ENCODE data around the gene HRG. TPM values are rescaled to one million over a fixed set of nuclear protein-coding genes. Genes with fewer than 3 reads are reported as not detected.
"Not testable (repeated sequence)": the region's sequence is repeated elsewhere in the genome, so short reads cannot be mapped to it uniquely, and the experiment has no call there.

Gene HRG
- total RNA-seq, 1 donor from 2014 or later = not detected

DNA sequence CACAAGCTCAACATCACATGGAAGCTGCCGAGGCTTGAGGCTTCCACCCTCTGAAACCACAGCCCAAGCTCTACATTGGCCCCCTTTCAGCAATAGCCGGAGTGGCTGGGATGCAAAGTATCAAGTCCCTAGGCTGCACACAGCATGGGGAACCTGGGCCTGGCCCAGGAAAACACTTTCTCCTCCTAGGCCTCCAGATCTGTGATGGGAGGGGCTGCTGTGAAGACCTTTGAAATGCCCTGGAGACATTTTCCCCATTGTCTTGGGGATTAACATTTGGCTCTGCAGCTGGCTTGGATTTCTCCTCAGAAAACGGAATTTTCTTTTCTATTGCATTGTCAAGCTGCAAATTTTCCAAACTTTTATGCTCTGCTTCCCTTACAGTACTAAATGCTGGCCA, 18.2 kb downstream of the HRG start:
- DNase-seq = no peak

DNA sequence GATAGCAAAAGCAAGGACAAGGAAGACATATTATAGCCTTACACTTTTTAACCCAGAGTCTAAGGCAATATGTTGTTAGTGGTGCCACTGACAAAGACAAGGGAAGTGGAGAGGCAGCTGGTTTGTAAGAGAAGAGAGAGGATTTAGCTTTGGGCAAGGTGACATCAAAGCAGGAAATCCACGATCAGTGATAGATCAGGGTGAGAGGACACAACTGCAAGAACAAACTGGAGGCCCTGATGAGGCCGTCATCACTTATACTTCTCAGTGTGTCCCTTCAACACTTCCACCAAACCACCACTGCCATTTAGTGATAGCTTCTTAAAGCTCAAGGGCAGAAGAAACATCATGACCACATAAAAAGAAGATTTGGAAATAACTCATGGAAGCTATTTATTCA, 20.7 kb downstream of the HRG start:
- DNase-seq = not testable (repeated sequence)

- no peak for DNase-seq
These were observed 21.4 kb downstream of the HRG start for GRCh38 chr3:186687120-186687651.

DNA sequence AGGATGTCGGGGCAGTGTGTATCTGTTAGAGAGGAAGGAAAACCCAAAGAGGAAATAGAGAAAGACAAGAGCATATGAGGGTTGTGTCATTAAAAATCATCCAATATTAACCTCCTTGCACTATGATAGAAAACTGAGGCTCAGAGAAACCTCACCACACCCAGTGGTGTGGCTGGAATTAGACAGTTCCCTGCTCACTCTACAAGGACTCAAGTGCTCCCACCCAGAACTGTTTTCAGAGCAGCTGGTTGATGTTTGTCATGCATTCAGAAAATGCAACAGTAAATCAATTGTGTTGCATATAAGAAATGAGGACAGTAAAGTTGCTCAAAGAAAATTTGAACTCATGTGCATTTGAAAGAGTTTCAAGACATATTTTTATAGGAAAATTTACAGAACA, 24.5 kb downstream of the HRG start:
- not testable (repeated sequence) for DNase-seq

DNA sequence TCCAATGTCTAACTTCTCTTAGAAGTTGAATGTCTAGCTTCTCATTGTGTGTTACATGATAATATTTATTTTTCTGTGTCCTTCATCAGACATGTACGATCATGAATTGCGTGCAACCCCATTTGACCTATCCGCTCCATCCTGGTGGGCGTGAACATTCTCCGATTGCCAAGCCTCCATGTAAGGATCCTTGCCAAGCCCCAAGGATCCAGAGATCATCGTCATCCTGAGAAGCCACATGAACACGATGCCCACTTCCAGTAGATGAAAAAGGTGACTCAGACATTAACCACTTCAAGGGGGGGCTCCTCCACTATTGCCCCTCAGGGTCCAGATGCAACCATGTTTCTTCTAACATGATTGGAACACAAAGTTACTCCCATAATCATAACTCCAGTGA, 25.9 kb downstream of the HRG start:
- no peak for DNase-seq

DNA sequence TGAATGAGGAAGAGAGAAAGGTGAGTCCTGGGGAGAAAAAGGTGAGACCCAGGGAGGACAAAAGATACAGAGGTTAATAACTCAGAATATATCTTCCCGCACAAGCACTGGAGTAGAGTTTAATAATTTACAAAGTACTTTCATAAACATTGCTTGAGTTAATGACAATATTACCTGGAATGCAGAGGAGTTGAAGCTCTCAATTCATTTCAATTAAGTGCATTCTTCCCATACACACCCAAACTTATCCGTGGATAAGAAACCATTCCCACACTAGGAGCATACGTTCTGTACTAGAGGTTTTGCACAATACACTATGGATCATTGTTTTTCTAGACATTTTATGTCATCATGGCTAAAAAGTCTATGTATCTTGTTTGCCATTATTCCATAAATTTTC, 28.0 kb downstream of the HRG start:
- DNase-seq = no peak

- DNase-seq = no peak
These were observed 28.6 kb downstream of the HRG start for GRCh38 chr3:186694288-186695032.

- no peak for DNase-seq
These were observed 30.7 kb downstream of the HRG start for GRCh38 chr3:186696522-186696921.

- DNase-seq = no peak
These were observed 31.7 kb downstream of the HRG start for GRCh38 chr3:186697510-186697909.

GRCh38 chr3:186700267-186700666, 34.5 kb downstream of the HRG start:
- DNase-seq = no peak

GRCh38 chr3:186702451-186702850, 36.6 kb downstream of the HRG start:
- not testable (repeated sequence) for DNase-seq

GRCh38 chr3:186705882-186706780, 40.3 kb downstream of the HRG start:
- DNase-seq = no peak

GRCh38 chr3:186708983-186709679, 43.3 kb downstream of the HRG start:
- DNase-seq = no peak

- not testable (repeated sequence) for DNase-seq
These were observed 44.9 kb downstream of the HRG start for GRCh38 chr3:186710694-186711093.

- DNase-seq = no peak
These were observed 47.7 kb downstream of the HRG start for GRCh38 chr3:186713499-186713898.

DNA sequence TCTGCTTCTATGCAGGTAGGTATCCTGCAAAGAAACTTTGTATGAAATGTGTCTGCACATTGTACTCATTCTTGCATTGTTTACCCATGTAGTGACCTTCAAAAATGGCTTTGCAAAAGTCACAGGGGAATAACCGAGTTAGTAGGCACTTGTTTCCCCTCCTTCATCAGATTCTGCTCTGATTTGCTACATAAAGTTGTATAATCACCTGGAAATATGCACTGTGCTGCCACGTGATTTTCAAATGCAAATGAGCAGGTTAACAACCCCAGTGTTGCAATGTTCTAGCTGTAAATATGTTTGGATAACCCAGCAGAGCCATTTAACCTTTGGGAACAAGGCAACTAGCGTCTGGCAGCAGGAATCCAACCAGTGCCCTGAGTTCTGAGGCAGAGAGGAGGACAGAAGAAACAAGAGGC, 51.2 kb downstream of the HRG start, which contains the start of gene KNG1:
KNG1 (plus strand) TSS at position 321 of the 419 bp plus-strand sequence. CDS start 184 bp downstream, outside the sequence.
- no peak for DNase-seq

DNA sequence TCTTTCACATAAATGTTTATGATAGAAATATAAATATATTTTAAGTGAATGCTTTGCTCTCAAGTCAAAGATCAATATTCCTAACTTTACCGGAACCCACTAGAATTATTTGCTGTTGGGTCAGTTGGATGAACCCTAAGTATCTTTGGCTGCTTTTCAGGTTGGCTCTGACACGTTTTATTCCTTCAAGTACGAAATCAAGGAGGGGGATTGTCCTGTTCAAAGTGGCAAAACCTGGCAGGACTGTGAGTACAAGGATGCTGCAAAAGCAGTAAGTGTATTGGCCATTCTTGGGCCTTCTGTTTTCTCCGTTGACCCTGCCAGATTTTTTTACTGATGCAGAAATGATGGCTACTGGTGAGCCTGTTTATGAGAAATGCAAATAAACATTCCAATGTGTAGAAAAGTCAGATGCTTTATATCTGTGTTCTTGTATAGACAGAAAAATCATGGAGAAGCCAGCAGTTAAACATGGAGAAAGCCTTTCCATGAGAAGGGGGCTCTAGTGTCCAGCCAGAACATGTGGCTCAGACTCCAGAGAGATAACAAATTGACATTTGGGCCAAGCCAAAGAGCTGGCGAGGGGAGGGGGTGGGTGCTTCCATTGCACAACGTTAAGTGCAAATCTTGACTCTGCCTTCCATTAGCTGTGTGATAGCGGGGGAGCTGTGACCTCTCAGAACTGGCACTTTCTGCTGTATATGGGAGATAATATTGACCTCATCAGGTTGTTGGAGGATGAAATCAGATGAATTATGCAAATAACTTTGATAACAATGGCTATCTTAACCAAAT, 54.3 kb downstream of the HRG start:
- DNase-seq = no peak

DNA sequence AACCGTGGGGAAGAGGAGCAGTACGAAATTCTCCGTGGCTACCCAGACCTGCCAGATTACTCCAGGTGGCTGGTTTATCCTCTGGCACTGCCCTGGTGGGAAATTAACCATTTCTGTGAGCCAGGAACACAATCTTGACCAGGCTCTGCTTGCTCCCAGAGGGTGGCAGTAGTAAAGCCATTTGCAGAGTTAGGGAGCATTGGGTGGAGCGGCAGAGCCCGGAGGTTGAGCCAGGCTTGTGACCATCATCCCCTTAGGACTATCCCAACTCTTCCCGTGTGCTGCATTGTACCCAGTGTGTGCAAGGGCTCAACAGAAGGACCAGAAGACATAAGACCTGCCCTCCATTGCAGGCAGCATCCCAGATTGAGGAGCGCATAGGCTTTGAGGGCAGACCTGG, 56.6 kb downstream of the HRG start:
- no peak for DNase-seq

- DNase-seq = no peak
These were observed 59.1 kb downstream of the HRG start for GRCh38 chr3:186724911-186725310.

Data from occipital lobe (tissue), 2 donors.